Heart right ventricle (tissue), 16 donors: ENCODE measurements around the gene LSM14A. TPM values are rescaled to one million over a fixed set of nuclear protein-coding genes. Genes with fewer than 3 reads are reported as not detected.
"Not testable (repeated sequence)": the region's sequence is repeated elsewhere in the genome, so short reads cannot be mapped to it uniquely, and the experiment has no call there.

ENCODE experiments used
- ATAC-seq, 8 donors: fragments of 200-7000 bp; cut with Tn5 transposase; one replicate each; pipeline ENCODE4 v1.9.1; 2020; ENCODE audit warnings: mild to moderate bottlenecking in 8 of 8, moderate library complexity in 8 of 8, moderate number of reproducible peaks in 1 of 8
- DNase-seq, 2 donors: peaks; one replicate each; pipeline ENCODE4 v3.0.0-alpha.2; 2020
- H3K27ac ChIP-seq, 10 donors: fragments of 200-600 bp; sonication (generic) in 2 of 10; one replicate each; pipeline versions ENCODE4 v1.5.0 to v1.8.0; 2020 to 2022; ENCODE audit warnings: mild to moderate bottlenecking in 3 of 10
- H3K27me3 ChIP-seq, 7 donors: fragments of 200-600 bp; one replicate each; pipeline ENCODE4 v1.8.0; 2021 to 2022; ENCODE audit warnings: mild to moderate bottlenecking in 2 of 7
- H3K36me3 ChIP-seq, 9 donors: fragments of 200-600 bp; sonication (generic) in 1 of 9; one replicate each; pipeline versions ENCODE4 v1.5.0 to v1.8.0; 2020 to 2022; ENCODE audit warnings: mild to moderate bottlenecking in 2 of 9
- H3K4me1 ChIP-seq, 9 donors: fragments of 200-600 bp; sonication (generic) in 1 of 9; one replicate each; pipeline versions ENCODE4 v1.5.0 to v1.8.0; 2020 to 2022; ENCODE audit warnings: mild to moderate bottlenecking in 4 of 9
- H3K4me3 ChIP-seq, 10 donors: fragments of 200-600 bp; sonication (generic) in 2 of 10; one replicate each; pipeline versions ENCODE4 v1.5.0 to v1.8.0; 2020 to 2022; ENCODE audit warnings: mild to moderate bottlenecking in 7 of 10, moderate library complexity in 2 of 10
- H3K9me3 ChIP-seq, 11 donors: fragments of 200-600 bp in 10 of 11; sonication (generic) in 2 of 11; one replicate each; pipeline versions ENCODE4 v1.5.0 to v1.8.0; 2013 to 2022; ENCODE audit warnings: mild to moderate bottlenecking in 2 of 11, control low read depth in 1 of 11, moderate library complexity in 1 of 11
- WGBS, 2 donors: extraction: QIAGEN DNeasy Blood & Tissue Kit; methylation state at CpG; one replicate each; pipeline ENCODE4 v1.1.7; 2013; ENCODE audit warnings: inconsistent platforms in 1 of 2; 5-methylcytosine and 5-hydroxymethylcytosine counted together
- intact Hi-C, 10 donors: fragments of 100-400 bp; cut with DNase I; formaldehyde crosslinking; loops; one replicate each; pipeline versions ENCODE4 v1.11.1 to v1.14.2; 2022
- polyA plus RNA-seq, 2 donors: library from polyadenylated mRNA; stranded (reverse); fragments of 200-250 nt; gene quantifications; one replicate each; pipeline ENCODE4 v1.2.3, GENCODE V29; 2013
- total RNA-seq, 10 donors: library from RNA; stranded (reverse); fragmentation: NEBNext Ultra II Directional in 3 of 10; extraction: Animal tissue kit (Norgen Biotek cat#: 25700) in 3 of 10; gene quantifications; one replicate each; pipeline versions ENCODE4 v1.2.1 to v1.2.4, GENCODE V29; 2021 to 2023
- TF ChIP-seq, protein P1 (sequence below), 9 donors: fragments of 200-600 bp; sonication (generic) in 2 of 9; IDR thresholded peaks; one replicate each; pipeline versions ENCODE4 v1.5.0 to v1.8.0; 2021 to 2022; ENCODE audit warnings: antibody characterized with exemption in 9 of 9, mild to moderate bottlenecking in 5 of 9, moderate library complexity in 1 of 9
- donor health status: Arrhythmogenic right ventricular cardiomyopathy.
- donor health status: ischemic (EF 13 %, LVEDD 7.1; RV severe dilation, severe dysfunction).
- donor health status: healthy with polysubstance abuse.
- donor health status: DM: no; HTN: yes; CAD: no.
- donor health status: DM: no; HTN: no; CAD: no.
- donor health status: ischemic (EF 25% LVEDD 6.9; RV normal size, moderate dysfunction).
- donor health status: ischemic (EF 25% LVEDD 5.7; RV mildly dilated, moderate dysfunction).
- donor health status: healthy.
- donor health status: DM: yes; HTN: yes; CAD: no.
- donor health status: Ischemic cardiomyopathy.
- donor health status: ischemic (EF 35%, LVEDD 5.7; RV mildly dilated, moderate dysfunction).
- donor health status: nonischemic (EF 11% LVEDD 7.7; RV severe dilation, severe dysfunction).
- donor health status: DM: yes; HTN: yes; CAD: no.
- donor health status: PGD.
- donor health status: ischemic (EF 29% LVEDD 5.4; RV normal size, mild dysfunction).
- donor health status: nonischemic (EF 23%, LVEDD 6.1; RV moderate dilation, normal function).

The LSM14A gene
- total and polyA plus RNA-seq, 12 donors = 44.7 to 78.0 (median 66.1) TPM

DNA sequence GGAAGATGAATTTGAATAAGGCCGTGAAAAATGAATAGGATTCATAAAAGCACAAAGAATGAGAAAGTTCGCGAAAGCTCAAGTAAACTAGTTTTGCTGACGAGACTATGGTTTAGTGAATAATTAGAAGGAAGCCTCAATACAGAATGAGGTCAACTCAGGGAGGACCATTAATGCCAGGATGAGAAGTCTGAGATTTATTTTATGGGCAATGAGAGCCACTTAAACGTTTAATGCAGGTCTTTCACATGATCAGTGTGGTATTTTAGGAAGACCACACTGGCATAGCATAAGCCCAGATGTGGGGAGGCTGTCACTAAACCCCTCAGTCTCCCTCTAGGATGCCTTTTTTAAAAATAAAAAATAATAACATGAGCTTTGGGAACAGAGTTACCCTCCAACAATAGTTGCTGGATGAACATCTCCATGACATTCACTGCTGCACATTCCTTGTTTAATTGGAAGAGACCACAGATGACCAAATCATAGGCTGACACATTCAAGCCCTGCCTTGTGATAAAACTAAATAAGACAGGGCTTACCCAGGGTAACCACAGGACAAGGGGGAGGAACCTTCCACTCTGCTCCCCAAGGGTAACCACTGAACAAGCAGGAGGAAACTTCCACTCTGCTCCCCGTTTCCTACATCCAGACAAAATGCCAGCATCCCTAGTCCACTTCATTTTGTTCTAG, 43.6 kb upstream of the LSM14A start:
- Histone ChIP-seq H3K9me3 (no peaks in the 10 kb centered on the region), H3K4me1 (peaks cover 0 to 2% (median 1%) of the 10 kb centered on the region in 9 donors), H3K4me3 (no peak overlapping the region), H3K27ac (no peak overlapping the region), H3K36me3 (no peaks in the 10 kb centered on the region), H3K27me3 (no peaks in the 10 kb centered on the region)
- ATAC-seq = no peak
- TF ChIP-seq, protein P1, sequence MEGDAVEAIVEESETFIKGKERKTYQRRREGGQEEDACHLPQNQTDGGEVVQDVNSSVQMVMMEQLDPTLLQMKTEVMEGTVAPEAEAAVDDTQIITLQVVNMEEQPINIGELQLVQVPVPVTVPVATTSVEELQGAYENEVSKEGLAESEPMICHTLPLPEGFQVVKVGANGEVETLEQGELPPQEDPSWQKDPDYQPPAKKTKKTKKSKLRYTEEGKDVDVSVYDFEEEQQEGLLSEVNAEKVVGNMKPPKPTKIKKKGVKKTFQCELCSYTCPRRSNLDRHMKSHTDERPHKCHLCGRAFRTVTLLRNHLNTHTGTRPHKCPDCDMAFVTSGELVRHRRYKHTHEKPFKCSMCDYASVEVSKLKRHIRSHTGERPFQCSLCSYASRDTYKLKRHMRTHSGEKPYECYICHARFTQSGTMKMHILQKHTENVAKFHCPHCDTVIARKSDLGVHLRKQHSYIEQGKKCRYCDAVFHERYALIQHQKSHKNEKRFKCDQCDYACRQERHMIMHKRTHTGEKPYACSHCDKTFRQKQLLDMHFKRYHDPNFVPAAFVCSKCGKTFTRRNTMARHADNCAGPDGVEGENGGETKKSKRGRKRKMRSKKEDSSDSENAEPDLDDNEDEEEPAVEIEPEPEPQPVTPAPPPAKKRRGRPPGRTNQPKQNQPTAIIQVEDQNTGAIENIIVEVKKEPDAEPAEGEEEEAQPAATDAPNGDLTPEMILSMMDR (IDR thresholded peaks at IDR 0.05) = no peak
- WGBS, 2 donors = 69 to 71% methylated on average over 6 of the region's 6 CpGs
- DNase-seq = no peak
- intact Hi-C loops = no loop called here

DNA sequence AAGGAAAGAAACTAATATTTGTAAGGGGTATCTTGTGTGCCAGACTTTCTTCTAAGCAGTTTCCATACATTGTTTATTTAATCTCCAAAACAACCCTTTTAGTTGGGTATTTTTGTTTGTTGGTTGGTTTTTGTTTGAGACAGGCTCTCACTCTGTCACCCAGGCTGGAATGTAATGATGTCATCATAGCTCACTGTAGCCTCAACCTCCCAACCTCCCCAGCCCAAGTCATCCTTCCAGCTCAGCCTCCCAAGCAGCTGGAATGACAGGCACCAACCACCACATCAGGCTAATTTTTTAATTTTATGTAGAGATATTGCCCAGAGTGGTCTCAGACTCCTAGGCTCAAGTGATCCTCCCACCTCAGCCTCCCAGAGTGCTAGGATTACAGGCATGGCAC, 41.2 kb upstream of the LSM14A start:
- no peak overlapping the region for H3K4me3 ChIP-seq
- ATAC-seq (no peak), DNase-seq (no peak)
- TF ChIP-seq, protein P1 (IDR thresholded peaks at IDR 0.05) = no peak
- H3K36me3 ChIP-seq = no peaks in the 10 kb centered on the region
- no peaks in the 10 kb centered on the region for H3K27me3 ChIP-seq
- peaks cover 0 to 15% (median 5%) of the 10 kb centered on the region in 9 donors for H3K4me1 ChIP-seq
- H3K27ac ChIP-seq = no peak overlapping the region
- intact Hi-C loops = no loop called here
- no peaks in the 10 kb centered on the region for H3K9me3 ChIP-seq

DNA sequence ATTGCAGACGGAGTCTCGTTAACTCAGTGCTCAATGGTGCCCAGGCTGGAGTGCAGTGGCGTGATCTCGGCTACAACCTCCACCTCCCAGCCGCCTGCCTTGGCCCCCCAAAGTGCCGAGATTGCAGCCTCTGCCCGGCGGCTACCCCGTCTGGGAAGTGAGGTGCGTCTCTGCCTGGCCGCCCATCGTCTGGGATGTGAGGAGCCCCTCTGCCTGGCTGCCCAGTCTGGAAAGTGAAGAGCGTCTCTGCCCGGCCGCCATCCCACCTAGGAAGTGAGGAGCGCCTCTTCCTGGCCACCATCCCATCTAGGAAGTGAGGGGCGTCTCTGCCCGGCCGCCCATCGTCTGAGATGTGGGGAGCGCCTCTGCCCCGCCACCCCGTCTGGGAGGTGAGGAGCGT, 40.2 kb upstream of the LSM14A start:
- H3K27ac ChIP-seq, DNase-seq, H3K9me3 ChIP-seq, intact Hi-C loops, ATAC-seq, H3K27me3 ChIP-seq, H3K36me3 ChIP-seq, H3K4me3 ChIP-seq: not testable (repeated sequence)
- H3K4me1 ChIP-seq = peaks cover 0 to 15% (median 5%) of the 10 kb centered on the region in 9 donors
- WGBS, 2 donors = 94 to 97% methylated on average over 15 to 18 of the region's 24 CpGs

DNA sequence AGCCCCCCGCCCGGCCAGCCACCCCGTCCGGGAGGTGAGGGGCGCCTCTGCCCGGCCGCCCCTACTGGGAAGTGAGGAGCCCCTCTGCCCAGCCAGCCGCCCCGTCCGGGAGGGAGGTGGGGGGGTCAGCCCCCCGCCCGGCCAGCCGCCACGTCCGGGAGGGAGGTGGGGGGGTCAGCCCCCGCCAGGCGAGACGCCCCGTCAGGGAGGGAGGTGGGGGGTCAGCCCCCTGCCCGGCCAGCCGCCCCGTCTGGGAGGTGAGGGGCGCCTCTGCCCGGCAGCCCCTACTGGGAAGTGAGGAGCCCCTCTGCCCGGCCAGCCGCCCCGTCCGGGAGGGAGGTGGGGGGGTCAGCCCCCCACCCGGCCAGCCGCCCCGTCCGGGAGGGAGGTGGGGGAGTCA, 39.6 kb upstream of the LSM14A start:
- DNase-seq, H3K4me3 ChIP-seq, H3K9me3 ChIP-seq, H3K27me3 ChIP-seq, ATAC-seq, H3K36me3 ChIP-seq, intact Hi-C loops, H3K27ac ChIP-seq: not testable (repeated sequence)
- WGBS, 2 donors = 92 to 96% methylated on average over 13 to 26 of the region's 32 CpGs
- H3K4me1 ChIP-seq = peaks cover 0 to 15% (median 5%) of the 10 kb centered on the region in 9 donors

DNA sequence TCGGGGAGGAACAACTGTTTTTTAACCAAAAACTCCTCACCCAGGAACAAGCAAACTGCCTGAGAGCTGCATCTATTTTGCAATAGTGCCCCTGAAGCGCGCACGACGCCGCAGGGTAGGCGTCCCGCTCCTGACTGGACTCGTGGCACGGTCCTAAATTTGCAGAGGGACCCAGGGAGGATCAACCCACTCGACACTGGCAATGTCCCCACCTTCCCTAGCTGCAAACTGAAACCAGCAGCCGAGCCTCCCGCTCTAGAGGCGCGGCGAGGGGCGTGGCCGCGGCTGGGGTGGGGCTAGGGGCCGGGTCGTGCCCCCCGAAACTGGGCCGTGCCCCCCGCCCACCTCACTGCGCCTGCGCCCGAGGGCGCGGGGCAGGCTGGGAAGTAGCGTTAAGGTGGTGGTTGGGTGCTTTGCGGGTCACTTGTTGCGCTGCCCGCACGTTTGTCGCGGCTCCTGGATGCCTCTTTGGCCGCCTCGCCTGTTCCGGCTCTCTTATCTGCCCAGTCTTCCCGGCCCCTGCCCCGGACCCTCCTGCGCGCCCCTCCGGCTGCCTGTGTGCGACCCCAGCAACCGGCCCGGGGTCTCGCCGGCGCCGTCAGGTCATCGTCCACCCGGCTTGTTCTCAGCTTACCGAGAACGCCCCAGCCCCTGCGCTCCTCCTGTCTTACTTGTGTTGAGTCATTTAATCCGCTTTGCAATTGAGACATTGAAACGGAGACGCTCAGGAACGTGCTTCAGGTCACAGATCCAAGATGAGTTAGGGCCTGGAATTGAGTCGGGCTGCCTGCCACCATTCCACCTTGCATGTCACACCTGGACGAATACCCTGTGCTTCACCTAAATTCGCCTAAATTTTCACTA, 37.9 kb upstream of the LSM14A start:
- peak; percentile 88 to 93 for DNase-seq
- TF ChIP-seq, protein P1 (IDR thresholded peaks at IDR 0.05) = no peak
- Histone ChIP-seq H3K27ac (peak overlapping the region; percentile 24 to 93 (median 88)), H3K4me1 (peaks cover 0 to 15% (median 5%) of the 10 kb centered on the region in 9 donors), H3K27me3 (no peaks in the 10 kb centered on the region), H3K4me3 (peak overlapping the region; percentile 57 to 91 (median 83)), H3K9me3 (no peaks in the 10 kb centered on the region), H3K36me3 (no peaks in the 10 kb centered on the region)
- intact Hi-C loops = no loop called here
- WGBS, 2 donors = 1% methylated on average over 62 to 63 of the region's 63 CpGs
- peak; percentile 99 to 100 (median 100) for ATAC-seq
